Measurements from ENCODE around the gene PRKAR2B. TPM values are rescaled to one million over a fixed set of nuclear protein-coding genes. Genes with fewer than 3 reads are reported as not detected.
A peak's percentile ranks its signal among the peaks of the same experiment; 100 is the strongest.

PRKAR2B gene
- total and polyA plus RNA-seq, 2 experiments from 2014 or later = 48.8 to 50.6 TPM

DNA sequence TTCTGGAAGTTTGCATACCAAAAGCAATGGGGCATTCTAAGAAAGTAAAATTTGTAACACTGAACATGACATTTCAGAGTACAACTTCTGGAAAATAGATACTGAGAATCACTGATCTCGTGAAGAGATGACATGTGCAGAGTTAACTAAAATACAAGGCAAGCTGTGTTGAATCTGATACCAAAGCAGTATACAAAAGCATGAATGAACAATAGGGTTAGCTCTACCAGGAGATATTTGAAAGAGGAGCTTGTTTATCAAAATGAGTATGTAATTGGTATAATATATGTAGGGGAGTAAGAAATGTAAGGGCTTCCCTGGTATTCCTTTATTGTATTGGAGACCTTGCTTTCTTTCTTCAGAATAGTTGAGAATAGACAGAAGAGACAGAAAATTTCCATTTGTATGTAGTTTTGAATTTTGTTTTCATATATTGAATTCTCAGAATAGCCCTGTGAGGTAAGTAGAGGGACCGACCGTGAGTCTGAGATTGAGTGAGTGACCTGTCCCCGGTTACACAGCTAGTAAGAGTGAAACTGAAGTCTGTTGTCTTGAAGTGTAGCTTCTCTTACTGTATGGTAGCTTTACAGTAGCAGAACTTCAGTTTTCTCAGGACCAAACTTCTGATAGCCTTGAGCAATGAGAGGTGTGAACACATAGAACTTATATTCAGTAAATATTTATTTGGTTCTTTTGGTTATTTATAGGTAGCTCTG lies 129.3 kb downstream of the PRKAR2B start:
- Mint-ChIP-seq H3K9me3 (no peaks in the 10 kb centered on the region), H3K4me1 (peaks cover 23% of the 10 kb centered on the region), H3K36me3 (ENCODE audit: low read depth) (peaks cover 3% of the 10 kb centered on the region; the same call in 2 of the 3 replicates), H3K27me3 (ENCODE audit: insufficient read depth, low read depth, poor library complexity) (peaks cover 2% of the 10 kb centered on the region), H3K27ac (peak overlapping the region; percentile 69), H3K4me3 (peak overlapping the region; percentile 4; the same call in 1 of the 3 replicates)
- Histone ChIP-seq H3K4me1 (ENCODE audit: insufficient read depth) (peaks cover 18% of the 10 kb centered on the region), H3K4me3 (peak overlapping the region; percentile 11; the same call in 1 of the 2 replicates), H2AFZ (no peak overlapping the region), H3K36me3 (ENCODE audit: insufficient read depth) (no peaks in the 10 kb centered on the region), H3F3A (replicated peaks; ENCODE audit: low read depth) (no peaks in the 10 kb centered on the region), H4K20me1 (replicated peaks; ENCODE audit: insufficient read depth) (no peaks in the 10 kb centered on the region), H3K79me2 (replicated peaks; ENCODE audit: insufficient read depth) (peaks cover 83% of the 10 kb centered on the region), H3K4me2 (peak overlapping the region; percentile 40), H3K27ac (ENCODE audit: low read depth) (peak overlapping the region; percentile 11), H3K27me3 (ENCODE audit: insufficient read depth) (no peaks in the 10 kb centered on the region), H3K9me2 (ENCODE audit: insufficient read depth) (no peaks in the 10 kb centered on the region)
- DNase-seq (ENCODE audit: low spot score) (no peak), ATAC-seq (no peak)
- TF ChIP-seq ETS1 (IDR thresholded peaks at IDR 0.05) (no peak), ZNF114 (CRISPR knock-in tag; IDR thresholded peaks at IDR 0.05) (no peak)

- Histone ChIP-seq H2AFZ (no peak overlapping the region), H3K27ac (ENCODE audit: low read depth) (no peak overlapping the region), H3K36me3 (ENCODE audit: insufficient read depth) (peaks cover 15% of the 10 kb centered on the region), H4K20me1 (replicated peaks; ENCODE audit: insufficient read depth) (no peaks in the 10 kb centered on the region; the same call in 1 of the 2 replicates), H3K27me3 (ENCODE audit: insufficient read depth) (no peaks in the 10 kb centered on the region), H3F3A (replicated peaks; ENCODE audit: low read depth) (no peaks in the 10 kb centered on the region), H3K9me2 (ENCODE audit: insufficient read depth) (no peaks in the 10 kb centered on the region), H3K4me3 (no peak overlapping the region), H3K4me2 (no peak overlapping the region), H3K4me1 (ENCODE audit: insufficient read depth) (peaks cover 6% of the 10 kb centered on the region), H3K79me2 (replicated peaks; ENCODE audit: insufficient read depth) (peaks cover 44% of the 10 kb centered on the region)
- H3K27ac Mint-ChIP-seq = no peak overlapping the region
- peaks cover 5% of the 10 kb centered on the region; the same call in 2 of the 3 replicates for H3K4me1 Mint-ChIP-seq
- no peak for ATAC-seq
- TF ChIP-seq ZNF114 (CRISPR knock-in tag; IDR thresholded peaks at IDR 0.05) (no peak), EZH2 (IDR thresholded peaks at IDR 0.05; ENCODE audit: low read depth, unreplicated experiment) (no peak), ETS1 (IDR thresholded peaks at IDR 0.05) (no peak)
- TF ChIP-seq, protein P1, sequence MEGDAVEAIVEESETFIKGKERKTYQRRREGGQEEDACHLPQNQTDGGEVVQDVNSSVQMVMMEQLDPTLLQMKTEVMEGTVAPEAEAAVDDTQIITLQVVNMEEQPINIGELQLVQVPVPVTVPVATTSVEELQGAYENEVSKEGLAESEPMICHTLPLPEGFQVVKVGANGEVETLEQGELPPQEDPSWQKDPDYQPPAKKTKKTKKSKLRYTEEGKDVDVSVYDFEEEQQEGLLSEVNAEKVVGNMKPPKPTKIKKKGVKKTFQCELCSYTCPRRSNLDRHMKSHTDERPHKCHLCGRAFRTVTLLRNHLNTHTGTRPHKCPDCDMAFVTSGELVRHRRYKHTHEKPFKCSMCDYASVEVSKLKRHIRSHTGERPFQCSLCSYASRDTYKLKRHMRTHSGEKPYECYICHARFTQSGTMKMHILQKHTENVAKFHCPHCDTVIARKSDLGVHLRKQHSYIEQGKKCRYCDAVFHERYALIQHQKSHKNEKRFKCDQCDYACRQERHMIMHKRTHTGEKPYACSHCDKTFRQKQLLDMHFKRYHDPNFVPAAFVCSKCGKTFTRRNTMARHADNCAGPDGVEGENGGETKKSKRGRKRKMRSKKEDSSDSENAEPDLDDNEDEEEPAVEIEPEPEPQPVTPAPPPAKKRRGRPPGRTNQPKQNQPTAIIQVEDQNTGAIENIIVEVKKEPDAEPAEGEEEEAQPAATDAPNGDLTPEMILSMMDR (conservative IDR thresholded peaks at IDR 0.05; ENCODE audit: low read depth in 2 of 2) = no peak
- TF ChIP-seq, protein P2, sequence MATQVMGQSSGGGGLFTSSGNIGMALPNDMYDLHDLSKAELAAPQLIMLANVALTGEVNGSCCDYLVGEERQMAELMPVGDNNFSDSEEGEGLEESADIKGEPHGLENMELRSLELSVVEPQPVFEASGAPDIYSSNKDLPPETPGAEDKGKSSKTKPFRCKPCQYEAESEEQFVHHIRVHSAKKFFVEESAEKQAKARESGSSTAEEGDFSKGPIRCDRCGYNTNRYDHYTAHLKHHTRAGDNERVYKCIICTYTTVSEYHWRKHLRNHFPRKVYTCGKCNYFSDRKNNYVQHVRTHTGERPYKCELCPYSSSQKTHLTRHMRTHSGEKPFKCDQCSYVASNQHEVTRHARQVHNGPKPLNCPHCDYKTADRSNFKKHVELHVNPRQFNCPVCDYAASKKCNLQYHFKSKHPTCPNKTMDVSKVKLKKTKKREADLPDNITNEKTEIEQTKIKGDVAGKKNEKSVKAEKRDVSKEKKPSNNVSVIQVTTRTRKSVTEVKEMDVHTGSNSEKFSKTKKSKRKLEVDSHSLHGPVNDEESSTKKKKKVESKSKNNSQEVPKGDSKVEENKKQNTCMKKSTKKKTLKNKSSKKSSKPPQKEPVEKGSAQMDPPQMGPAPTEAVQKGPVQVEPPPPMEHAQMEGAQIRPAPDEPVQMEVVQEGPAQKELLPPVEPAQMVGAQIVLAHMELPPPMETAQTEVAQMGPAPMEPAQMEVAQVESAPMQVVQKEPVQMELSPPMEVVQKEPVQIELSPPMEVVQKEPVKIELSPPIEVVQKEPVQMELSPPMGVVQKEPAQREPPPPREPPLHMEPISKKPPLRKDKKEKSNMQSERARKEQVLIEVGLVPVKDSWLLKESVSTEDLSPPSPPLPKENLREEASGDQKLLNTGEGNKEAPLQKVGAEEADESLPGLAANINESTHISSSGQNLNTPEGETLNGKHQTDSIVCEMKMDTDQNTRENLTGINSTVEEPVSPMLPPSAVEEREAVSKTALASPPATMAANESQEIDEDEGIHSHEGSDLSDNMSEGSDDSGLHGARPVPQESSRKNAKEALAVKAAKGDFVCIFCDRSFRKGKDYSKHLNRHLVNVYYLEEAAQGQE (IDR thresholded peaks at IDR 0.05; ENCODE audit: unreplicated experiment) = no peak
- no peak for DNase-seq (ENCODE audit: low spot score)
- no peaks in the 10 kb centered on the region for H3K9me3 Mint-ChIP-seq
- H3K36me3 Mint-ChIP-seq (ENCODE audit: low read depth) = peaks cover 18% of the 10 kb centered on the region; the same call in 2 of the 3 replicates
- no peaks in the 10 kb centered on the region for H3K27me3 Mint-ChIP-seq (ENCODE audit: insufficient read depth, low read depth, poor library complexity)
- H3K4me3 Mint-ChIP-seq = no peak overlapping the region
These were observed 135.0 kb downstream of the PRKAR2B start for GRCh38 chr7:107179326-107180164.

Measured in GM23338 (cell line).